Lower leg skin (tissue), 3 donors: ENCODE data around the gene BLOC1S3.

ENCODE experiments used
- CTCF ChIP-seq, 3 donors: fragments of 450-650 bp; IDR thresholded peaks; one replicate each; pipeline ENCODE4 v1.5.1; 2016; ENCODE audit warnings: antibody characterized with exemption in 3 of 3, mild to moderate bottlenecking in 3 of 3, moderate library complexity in 2 of 3
- POLR2A ChIP-seq, 2 donors: fragments of 450-650 bp; IDR thresholded peaks; one replicate each; pipeline ENCODE4 v1.6.1; 2016 to 2017; ENCODE audit warnings: antibody characterized with exemption in 2 of 2, mild to moderate bottlenecking in 1 of 2, moderate library complexity in 1 of 2

- TF ChIP-seq CTCF (IDR thresholded peaks at IDR 0.05) (no peak), POLR2A (IDR thresholded peaks at IDR 0.05) (no peak)
These were observed 19.9 kb upstream of the BLOC1S3 start for GRCh38 chr19:45158503-45159209.
